ENCODE measurements around the gene MEGF11.

The MEGF11 gene

DNA sequence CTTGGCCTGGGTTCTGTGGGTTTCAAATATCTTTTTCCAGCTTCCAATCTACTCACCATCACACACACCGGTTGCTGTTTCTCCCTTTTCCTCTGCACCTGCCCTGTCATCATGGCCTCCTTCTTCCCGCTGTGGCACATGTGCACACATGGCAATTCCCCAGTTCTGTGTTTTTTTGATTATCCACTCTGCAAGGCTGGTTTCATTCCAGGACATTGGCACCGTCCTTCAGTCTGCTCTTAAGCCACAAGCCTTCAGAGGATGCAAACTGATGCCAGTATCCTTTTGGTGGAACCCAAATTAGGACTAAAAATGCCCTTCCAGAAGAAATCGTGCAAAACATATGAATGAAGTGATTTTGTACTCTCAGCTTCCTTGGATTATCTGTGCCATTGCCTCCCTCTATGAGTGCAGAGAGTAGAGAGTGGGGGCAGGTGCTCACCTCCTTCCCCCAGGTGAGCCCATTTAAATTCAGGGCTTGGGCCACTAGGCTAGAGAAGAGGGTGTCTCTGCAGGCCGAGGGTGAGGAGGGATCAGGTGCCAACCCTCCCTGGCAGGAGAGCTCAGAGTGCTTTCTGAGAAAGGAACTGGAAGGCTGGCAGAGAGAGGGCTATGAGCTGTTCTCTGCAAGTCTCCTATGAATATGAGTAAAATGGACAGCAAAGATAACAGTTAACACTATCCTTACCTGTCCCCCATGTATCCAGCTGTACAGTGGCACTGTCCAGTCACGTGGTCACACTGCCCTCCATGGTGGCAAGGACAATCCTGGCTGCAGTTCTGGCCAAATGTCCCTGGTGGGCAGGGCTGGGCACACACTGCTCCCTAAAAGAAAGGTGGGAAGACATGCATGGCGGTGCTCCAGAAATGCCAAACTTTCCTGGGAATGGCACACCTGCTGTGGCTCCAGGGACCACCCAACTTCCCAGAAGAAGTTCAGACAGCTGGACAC lies 283.4 kb downstream of the MEGF11 start:
- POLR2A ChIA-PET: no interaction called here
- DNase-seq (ENCODE audit: extremely low spot score): no peak
- TF ChIP-seq, protein P1, sequence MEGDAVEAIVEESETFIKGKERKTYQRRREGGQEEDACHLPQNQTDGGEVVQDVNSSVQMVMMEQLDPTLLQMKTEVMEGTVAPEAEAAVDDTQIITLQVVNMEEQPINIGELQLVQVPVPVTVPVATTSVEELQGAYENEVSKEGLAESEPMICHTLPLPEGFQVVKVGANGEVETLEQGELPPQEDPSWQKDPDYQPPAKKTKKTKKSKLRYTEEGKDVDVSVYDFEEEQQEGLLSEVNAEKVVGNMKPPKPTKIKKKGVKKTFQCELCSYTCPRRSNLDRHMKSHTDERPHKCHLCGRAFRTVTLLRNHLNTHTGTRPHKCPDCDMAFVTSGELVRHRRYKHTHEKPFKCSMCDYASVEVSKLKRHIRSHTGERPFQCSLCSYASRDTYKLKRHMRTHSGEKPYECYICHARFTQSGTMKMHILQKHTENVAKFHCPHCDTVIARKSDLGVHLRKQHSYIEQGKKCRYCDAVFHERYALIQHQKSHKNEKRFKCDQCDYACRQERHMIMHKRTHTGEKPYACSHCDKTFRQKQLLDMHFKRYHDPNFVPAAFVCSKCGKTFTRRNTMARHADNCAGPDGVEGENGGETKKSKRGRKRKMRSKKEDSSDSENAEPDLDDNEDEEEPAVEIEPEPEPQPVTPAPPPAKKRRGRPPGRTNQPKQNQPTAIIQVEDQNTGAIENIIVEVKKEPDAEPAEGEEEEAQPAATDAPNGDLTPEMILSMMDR (IDR thresholded peaks at IDR 0.05; ENCODE audit: control extremely low read depth, extremely low read depth, low read depth, missing control alignments): no peak
- CTCF ChIA-PET: no interaction called here

DNA sequence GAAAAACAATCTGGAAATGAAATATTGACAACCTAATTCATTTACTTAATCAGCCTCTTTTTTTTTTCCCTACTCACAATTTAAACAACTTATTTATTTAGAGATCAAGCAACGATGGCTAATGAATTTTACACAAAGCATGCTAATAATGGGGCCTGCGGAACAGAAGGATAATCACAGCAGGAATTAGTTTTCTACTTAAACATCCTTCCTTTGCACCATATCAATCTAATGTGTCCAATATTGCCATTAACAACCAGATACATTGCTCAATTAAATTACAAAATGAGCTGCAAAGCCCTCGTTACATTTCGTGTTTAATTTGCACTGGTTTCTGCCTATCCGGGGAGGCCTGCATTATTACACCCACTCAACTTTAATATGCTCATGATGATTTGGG lies 285.0 kb downstream of the MEGF11 start:
- POLR2A ChIA-PET: no interaction called here
- DNase-seq (ENCODE audit: extremely low spot score): no peak
- CTCF ChIA-PET: no interaction called here
- TF ChIP-seq, protein P1 (IDR thresholded peaks at IDR 0.05; ENCODE audit: control extremely low read depth, extremely low read depth, low read depth, missing control alignments): no peak

DNA sequence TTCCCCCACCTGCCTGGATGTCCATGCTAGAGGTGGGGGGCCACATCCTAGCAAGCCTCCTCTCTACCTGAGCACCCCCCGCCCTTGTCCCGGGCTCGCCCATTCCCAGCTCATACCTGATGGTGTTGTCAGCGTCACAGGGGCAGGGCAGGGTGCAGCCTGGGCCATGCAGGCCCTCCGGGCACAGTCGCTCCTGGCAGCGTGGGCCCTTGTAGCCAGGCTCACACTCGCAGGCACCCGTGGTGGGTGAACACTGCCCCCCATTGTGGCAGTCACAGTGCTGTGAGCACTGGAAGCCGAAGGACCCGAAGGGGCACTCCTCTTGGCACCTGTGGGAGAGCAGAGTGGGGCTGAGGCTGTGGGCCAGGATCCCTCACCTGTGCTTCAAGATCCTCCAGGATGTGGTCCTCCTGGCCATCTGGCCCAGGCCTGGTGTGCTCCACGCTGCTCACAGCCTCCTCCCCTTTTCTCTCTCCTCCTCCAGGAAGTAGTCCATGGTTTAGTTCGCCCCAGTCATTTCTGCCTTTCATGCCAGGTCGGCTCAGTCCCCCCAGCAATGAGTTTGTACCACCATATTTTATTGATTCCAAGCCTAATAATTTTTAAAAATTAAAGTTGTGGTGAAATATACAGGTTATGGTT lies 288.6 kb downstream of the MEGF11 start:
- TF ChIP-seq, protein P1 (IDR thresholded peaks at IDR 0.05; ENCODE audit: control extremely low read depth, extremely low read depth, low read depth, missing control alignments): no peak
- no peak for DNase-seq (ENCODE audit: extremely low spot score)
- CTCF ChIA-PET: no interaction called here
- POLR2A ChIA-PET: no interaction called here

DNA sequence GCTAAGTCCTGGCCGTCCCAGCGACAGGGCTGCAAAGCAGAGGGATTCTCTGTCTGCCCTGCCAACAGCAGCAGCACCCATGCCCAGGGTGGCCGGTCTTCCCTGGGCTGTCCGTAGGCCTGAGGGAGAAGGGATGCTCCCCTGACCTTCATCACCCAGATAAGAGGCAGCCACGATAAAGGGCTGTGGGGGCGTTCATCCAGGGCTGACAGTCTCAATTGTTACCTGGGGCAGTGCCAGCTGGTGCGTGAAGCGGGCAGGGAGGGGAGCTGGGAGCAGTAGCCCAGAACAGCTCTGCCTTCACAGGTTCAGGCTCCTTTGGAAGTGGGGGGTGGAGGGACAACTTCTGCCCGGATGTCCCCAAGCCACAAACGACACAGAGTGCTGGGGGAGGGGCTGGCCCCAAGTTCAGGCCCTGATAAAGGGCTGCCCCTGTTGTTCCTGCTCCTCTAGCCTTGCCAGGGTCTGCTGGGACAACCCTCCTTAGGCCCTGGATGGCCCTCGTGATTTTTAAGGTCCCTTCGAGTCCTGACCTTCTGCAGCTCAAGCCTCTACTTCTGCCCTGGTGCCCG lies 289.6 kb downstream of the MEGF11 start:
- ChIA-PET POLR2A (no interaction called here), CTCF (interaction anchor here (1.1 kb wide), 1 partner anchor 46 kb away, joined by 3 read pairs; no protein-coding TSS in a partner anchor)
- TF ChIP-seq, protein P1 (IDR thresholded peaks at IDR 0.05; ENCODE audit: control extremely low read depth, extremely low read depth, low read depth, missing control alignments): no peak
- no peak for DNase-seq (ENCODE audit: extremely low spot score)

DNA sequence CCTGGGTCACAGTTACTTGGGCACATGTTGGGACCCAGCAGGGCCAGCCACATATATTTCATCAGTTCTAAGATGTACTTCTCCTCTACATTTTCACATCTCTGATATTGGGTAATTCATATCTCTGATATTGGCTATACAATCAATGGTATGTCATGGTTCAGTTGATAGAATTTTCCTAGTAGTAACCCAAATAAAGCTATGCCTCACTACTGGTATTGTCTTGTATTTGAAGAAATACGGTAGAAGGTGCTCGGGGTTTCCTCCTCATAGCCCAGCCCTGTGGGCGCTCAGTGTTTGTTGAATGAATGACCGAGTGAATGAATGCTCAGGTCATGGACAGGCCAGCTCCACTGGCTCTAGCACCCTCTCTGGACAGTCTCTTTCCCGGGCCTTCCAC lies 290.2 kb downstream of the MEGF11 start:
- POLR2A ChIA-PET: no interaction called here
- CTCF ChIA-PET: interaction anchor here (1.1 kb wide), 1 partner anchor 45 kb away, joined by 3 read pairs; no protein-coding TSS in a partner anchor
- no peak for DNase-seq (ENCODE audit: extremely low spot score)
- TF ChIP-seq, protein P1 (IDR thresholded peaks at IDR 0.05; ENCODE audit: control extremely low read depth, extremely low read depth, low read depth, missing control alignments): no peak

DNA sequence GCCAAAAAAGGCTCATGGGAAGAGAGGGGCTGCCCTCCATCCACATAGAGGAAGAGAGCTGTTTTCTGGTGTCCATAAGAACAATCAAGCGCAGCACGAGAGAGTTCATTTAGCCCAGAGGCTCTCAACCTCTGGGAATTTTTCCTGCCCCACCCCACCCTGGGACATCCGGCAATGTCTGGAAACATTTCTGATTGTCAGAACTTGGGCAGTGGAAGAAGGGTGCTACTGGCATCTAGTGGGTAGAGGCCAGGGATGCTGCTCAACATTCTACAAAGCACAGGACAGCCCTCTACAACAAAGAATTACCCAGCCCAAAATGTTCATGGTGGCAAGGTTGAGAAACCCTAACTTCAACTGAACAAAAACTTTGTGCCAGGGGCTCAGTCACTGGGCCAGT lies 291.4 kb downstream of the MEGF11 start:
- ChIA-PET CTCF (no interaction called here), POLR2A (no interaction called here)
- DNase-seq (ENCODE audit: extremely low spot score): no peak
- TF ChIP-seq, protein P1 (IDR thresholded peaks at IDR 0.05; ENCODE audit: control extremely low read depth, extremely low read depth, low read depth, missing control alignments): no peak
